ENCODE measurements around the gene SNAP91. TPM values are rescaled to one million over a fixed set of nuclear protein-coding genes. Genes with fewer than 3 reads are reported as not detected.
A peak's percentile ranks its signal among the peaks of the same experiment; 100 is the strongest.

SNAP91 gene
- polyA plus RNA-seq, 1 donor from 2014 or later = 88.6 TPM

- no peak overlapping the region for H3K4me3 ChIP-seq (ENCODE audit: low read length)
- H3K27me3 ChIP-seq (ENCODE audit: insufficient read depth, low read depth, low read length) = no peaks in the 10 kb centered on the region
- no peak for TF ChIP-seq EZH2 (IDR thresholded peaks at IDR 0.05; ENCODE audit: borderline replicate concordance, insufficient read depth, low read length, poor library complexity, severe bottlenecking)
- TF ChIP-seq MXI1 (conservative IDR thresholded peaks at IDR 0.05; ENCODE audit: poor library complexity, severe bottlenecking) = no peak
- no peak for TF ChIP-seq CTCF (IDR thresholded peaks at IDR 0.05; ENCODE audit: poor library complexity, severe bottlenecking)
- TF ChIP-seq SMC3 (conservative IDR thresholded peaks at IDR 0.05; ENCODE audit: poor library complexity) = no peak
- no peak for TF ChIP-seq REST (IDR thresholded peaks at IDR 0.05; ENCODE audit: borderline replicate concordance)
- no peak for TF ChIP-seq EP300 (conservative IDR thresholded peaks at IDR 0.05; ENCODE audit: poor library complexity, severe bottlenecking)
- TF ChIP-seq TAF1 (IDR thresholded peaks at IDR 0.05; ENCODE audit: low read depth) = no peak
- no peak for TF ChIP-seq RAD21 (conservative IDR thresholded peaks at IDR 0.05)
- TF ChIP-seq POLR2AphosphoS5 (IDR thresholded peaks at IDR 0.05) = no peak
- H3K27ac ChIP-seq (ENCODE audit: low read length) = no peak overlapping the region
- H3K9ac ChIP-seq (ENCODE audit: low read length) = no peak overlapping the region
- H3K36me3 ChIP-seq (ENCODE audit: insufficient read depth, low read length) = peaks cover 4% of the 10 kb centered on the region
- no peaks in the 10 kb centered on the region for H3K9me3 ChIP-seq (ENCODE audit: low read length)
- H3K4me2 ChIP-seq (ENCODE audit: low read length) = no peak overlapping the region
- H3K9me2 ChIP-seq (ENCODE audit: insufficient read depth, low read length) = no peaks in the 10 kb centered on the region
- no peak overlapping the region for H2AFZ ChIP-seq (ENCODE audit: low read depth, low read length)
- no peaks in the 10 kb centered on the region for H3F3A ChIP-seq (ENCODE audit: insufficient read depth, low read length, poor library complexity, severe bottlenecking)
- H4K20me1 ChIP-seq (ENCODE audit: insufficient read depth) = no peaks in the 10 kb centered on the region
- no peaks in the 10 kb centered on the region for H3K79me2 ChIP-seq (replicated peaks; ENCODE audit: insufficient read depth, low read length)
Measured at GRCh38 chr6:83685481-83685880, 23.4 kb downstream of the SNAP91 start.

- Histone ChIP-seq H3K9me2 (ENCODE audit: insufficient read depth, low read length) (no peaks in the 10 kb centered on the region), H3K36me3 (ENCODE audit: insufficient read depth, low read length) (peaks cover 4% of the 10 kb centered on the region), H3K27me3 (ENCODE audit: insufficient read depth, low read depth, low read length) (no peaks in the 10 kb centered on the region), H3F3A (ENCODE audit: insufficient read depth, low read length, poor library complexity, severe bottlenecking) (no peaks in the 10 kb centered on the region), H3K9me3 (ENCODE audit: low read length) (no peaks in the 10 kb centered on the region), H3K4me2 (ENCODE audit: low read length) (peak overlapping the region; percentile 7), H4K20me1 (ENCODE audit: insufficient read depth) (no peaks in the 10 kb centered on the region), H3K27ac (ENCODE audit: low read length) (peak overlapping the region; percentile 57), H3K9ac (ENCODE audit: low read length) (no peak overlapping the region), H3K4me3 (ENCODE audit: low read length) (peak overlapping the region; percentile 16), H2AFZ (ENCODE audit: low read depth, low read length) (no peak overlapping the region), H3K79me2 (replicated peaks; ENCODE audit: insufficient read depth, low read length) (no peaks in the 10 kb centered on the region)
- TF ChIP-seq EP300 (conservative IDR thresholded peaks at IDR 0.05; ENCODE audit: poor library complexity, severe bottlenecking) (peak; percentile 83), POLR2AphosphoS5 (IDR thresholded peaks at IDR 0.05) (peak; percentile 21), TAF1 (IDR thresholded peaks at IDR 0.05; ENCODE audit: low read depth) (no peak), MXI1 (conservative IDR thresholded peaks at IDR 0.05; ENCODE audit: poor library complexity, severe bottlenecking) (no peak)
Measured at GRCh38 chr6:83677791-83678190, 31.1 kb downstream of the SNAP91 start.
